Loucy (cell line): ENCODE measurements around the gene LAPTM5.

Experiments
- EZH2phosphoT487 ChIP-seq: fragments of 200-600 bp; IDR thresholded peaks from 2 replicates; pipeline ENCODE4 v1.6.1; 2018; ENCODE audit warnings: antibody characterized with exemption, mild to moderate bottlenecking, moderate library complexity, borderline replicate concordance
- TF ChIP-seq, protein P1 (sequence below): fragments of 200-600 bp; sonication (generic); conservative IDR thresholded peaks from 2 replicates; pipeline ENCODE4 v1.5.1; 2014; ENCODE audit warnings: mild to moderate bottlenecking, antibody characterized with exemption, low read length

DNA sequence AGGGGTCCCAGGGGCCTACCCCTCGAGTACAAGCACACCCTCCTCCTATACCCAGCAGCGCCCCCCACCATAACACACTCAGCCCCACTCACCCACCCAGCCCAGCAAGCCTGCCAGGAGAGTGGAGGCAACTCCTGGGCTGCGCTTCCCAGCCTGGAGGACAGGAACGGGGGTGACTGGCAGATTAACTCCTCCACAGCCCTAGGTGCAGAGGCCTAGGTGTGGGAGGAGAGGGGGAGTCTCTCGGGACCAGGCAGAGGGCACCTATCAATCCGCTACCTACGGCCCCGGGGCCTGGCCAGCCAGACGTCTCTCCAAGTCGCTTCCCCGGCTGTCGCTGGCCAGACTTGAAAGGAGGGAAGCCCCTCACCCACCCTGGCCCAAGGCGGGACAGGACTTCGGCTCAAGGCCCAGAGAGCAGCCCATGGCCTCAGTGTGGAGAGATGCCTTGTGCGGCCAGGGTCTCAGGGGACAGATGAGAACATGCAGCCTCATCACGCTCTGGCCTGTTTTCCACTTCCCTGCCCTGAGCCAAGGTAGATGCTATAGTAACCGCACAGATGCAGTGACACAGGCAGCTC lies 59.1 kb downstream of the LAPTM5 start:
- TF ChIP-seq, protein P1, sequence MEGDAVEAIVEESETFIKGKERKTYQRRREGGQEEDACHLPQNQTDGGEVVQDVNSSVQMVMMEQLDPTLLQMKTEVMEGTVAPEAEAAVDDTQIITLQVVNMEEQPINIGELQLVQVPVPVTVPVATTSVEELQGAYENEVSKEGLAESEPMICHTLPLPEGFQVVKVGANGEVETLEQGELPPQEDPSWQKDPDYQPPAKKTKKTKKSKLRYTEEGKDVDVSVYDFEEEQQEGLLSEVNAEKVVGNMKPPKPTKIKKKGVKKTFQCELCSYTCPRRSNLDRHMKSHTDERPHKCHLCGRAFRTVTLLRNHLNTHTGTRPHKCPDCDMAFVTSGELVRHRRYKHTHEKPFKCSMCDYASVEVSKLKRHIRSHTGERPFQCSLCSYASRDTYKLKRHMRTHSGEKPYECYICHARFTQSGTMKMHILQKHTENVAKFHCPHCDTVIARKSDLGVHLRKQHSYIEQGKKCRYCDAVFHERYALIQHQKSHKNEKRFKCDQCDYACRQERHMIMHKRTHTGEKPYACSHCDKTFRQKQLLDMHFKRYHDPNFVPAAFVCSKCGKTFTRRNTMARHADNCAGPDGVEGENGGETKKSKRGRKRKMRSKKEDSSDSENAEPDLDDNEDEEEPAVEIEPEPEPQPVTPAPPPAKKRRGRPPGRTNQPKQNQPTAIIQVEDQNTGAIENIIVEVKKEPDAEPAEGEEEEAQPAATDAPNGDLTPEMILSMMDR: no peak
- TF ChIP-seq EZH2phosphoT487: no peak
